T-helper 1 cell (primary cell): ENCODE results near the gene NAP1L4.

Source experiments
- DNase-seq, 5 donors: peaks; one replicate each; pipeline ENCODE4 v3.0.0-alpha.2; 2012 to 2020

Gene NAP1L4

DNA sequence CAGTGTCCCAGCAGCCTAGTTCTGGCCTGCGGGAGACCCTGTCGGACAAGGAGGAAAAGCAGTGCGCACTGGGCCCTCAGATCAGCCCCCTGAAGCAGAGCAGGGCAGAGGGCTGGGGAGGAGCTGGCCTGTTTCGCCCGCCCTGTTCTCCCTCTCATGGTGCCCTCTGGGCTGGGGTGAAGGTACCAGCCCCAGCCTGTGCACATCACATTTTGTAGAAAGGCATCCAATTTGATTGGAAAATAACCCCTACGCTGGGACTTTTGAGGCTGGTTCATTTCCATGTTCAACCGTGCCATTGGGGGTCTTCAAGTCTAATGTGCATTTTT lies 832 bp upstream of the NAP1L4 start:
- DNase-seq = no peak

DNA sequence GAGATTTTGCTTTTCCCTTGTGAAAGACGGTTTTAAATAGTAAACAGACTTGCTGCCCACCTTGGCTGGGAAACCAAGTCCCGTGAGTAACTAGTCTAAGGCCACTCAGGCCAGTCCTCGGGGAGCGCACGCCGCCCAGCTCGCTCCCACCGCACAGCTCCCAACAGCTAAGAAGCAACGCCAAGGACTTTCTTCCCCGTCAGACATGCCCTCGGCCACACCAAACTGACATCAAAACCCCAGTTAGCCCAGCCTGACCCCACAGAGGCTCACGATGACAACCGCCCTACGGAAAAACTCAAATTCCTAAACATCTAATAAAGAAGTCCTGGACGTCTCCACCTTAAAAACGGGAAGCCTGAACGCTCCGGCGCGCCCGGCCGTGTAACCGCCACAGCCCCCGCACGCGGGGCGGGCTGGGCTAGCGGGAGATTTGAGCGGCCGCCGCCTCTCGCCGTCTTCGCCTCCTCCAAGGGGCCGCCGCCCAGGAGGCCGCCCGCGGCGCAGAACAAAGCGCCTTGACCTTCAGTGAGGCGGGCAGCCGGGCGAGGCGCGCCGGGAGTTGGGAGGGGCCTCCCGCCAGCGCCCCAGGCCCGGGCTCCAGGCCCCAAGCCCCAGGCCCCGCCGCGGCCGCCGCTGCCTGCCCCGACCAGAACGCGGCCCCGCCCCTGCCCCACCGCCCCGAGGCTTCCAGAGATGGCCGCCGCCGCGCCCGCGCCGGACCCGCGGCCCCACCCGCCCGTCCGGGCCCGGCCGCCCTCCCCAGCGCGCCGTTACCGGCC lies 486 bp downstream of the NAP1L4 start:
- DNase-seq = peak in 1 of 5 donors; percentile 29

DNA sequence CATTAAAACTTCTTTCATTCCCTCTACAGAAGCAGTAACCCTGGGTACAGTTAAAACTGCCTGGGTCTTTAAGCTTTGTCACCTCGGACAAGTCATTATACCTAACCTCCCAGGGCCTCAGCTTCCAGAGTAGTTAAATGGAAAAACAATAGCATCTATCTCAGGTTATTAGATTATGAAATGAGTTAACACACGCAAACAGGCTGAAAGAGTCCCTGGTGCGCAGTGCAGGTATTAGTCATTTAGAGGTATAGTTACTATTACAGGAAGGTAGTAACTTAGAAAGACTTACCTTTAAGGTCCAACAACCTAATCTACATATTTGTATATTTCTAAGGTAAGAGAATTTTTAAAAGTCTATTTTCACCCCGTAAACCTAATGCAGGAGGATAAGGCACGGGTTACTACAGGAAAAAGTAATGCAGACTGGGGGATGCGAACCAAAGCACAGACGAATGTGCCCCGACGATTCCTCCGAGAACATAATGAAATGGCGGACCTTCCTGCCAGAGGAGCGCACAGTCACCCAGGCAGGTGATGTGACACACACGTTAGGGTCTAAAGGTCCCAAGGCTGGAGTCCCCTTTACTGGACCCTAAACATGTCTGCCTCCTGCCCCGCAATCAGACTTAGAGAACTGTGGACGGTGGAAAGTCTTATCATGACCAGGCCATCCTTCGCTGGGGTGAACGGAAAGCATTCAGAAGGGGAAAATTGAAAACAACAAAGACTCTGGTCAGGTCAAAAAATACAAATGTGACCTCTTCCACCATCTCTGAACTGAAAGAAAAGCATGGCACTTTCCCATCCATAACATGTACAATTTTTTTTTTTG lies 1.3 kb downstream of the NAP1L4 start:
- DNase-seq = peak in 1 of 5 donors; percentile 48

DNA sequence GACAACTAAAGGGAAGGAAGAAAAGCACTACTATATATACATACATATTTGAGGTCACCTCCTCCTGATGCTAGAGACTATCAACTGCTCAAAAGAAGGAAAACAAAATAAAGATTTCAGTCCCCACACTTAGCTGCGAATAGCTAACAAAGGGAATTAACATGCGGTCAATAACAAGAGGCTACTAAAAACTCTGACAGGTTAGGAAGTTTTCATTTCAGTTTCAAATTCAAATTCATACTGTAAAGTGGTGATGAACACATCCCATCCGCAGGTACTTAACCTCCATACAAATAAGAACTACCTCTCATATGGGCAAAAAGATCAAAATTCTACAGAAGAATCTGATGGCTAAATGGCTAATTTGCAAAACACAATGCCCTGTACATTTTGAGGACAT lies 2.6 kb downstream of the NAP1L4 start:
- DNase-seq = peak in 1 of 5 donors; percentile 51

DNA sequence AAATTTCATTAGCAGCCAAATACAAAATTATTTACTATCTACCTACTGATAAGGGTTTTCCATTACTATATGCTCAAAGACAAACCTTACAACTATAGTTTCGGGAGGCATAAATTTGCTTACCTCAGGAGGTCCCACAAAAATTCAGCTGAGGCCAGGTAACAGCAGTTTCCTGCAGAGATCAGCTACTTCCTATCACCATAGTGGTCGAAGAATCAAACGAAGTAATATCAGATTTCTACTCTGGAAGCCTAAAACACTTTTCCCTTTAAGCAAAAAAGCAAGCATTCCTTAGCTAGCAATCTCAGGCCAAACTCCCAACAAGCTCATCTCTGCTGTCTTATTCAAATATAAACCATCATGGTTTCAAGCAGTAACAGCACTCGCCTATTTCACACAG lies 3.1 kb downstream of the NAP1L4 start:
- peak in 1 of 5 donors; percentile 39 for DNase-seq

DNA sequence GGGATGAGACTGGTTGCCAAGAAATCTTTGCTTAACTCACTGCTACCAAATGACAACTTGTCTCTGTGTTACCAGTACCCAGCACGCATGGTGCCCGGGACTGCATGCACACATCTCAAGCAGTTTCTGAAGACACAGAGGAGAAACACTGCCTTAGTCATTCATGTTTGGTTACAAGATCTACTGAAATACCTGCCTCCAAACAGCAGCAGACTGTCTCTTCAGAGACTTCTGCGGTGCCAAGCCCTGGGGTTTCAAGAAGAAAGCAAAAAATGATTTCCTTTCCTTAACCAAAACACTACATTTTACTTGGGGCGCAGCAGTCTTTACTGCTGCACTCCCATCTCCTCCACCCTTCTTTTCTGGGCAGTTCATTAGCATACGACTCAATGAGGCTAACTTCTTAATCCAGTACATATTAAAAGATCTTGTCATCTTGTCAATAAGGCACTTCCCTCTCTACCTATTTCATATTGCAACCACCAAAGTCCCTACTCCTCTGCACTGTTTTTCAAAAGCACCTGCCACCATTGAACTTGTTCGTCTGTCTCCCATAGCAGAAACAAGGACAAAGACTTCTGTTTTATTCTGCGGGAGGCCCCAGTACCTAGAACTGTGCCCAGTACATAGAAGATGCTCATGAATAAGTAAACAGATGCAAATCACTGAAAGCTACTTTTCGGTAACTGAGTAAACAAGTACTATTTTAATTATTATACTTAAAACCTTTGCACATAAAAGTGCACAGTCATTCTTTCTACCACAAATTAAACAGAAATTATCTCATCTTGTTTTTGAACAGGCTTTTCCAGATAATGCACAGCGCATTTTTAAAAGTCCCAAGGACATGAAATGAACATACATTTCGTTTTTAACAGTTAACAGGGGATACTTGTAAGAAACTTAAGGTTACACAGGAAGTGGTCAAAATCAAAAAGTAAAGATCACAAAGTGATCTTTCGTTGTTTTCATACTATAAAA lies 4.0 kb downstream of the NAP1L4 start:
- DNase-seq = peak in 2 of 5 donors; percentile 20 to 66

DNA sequence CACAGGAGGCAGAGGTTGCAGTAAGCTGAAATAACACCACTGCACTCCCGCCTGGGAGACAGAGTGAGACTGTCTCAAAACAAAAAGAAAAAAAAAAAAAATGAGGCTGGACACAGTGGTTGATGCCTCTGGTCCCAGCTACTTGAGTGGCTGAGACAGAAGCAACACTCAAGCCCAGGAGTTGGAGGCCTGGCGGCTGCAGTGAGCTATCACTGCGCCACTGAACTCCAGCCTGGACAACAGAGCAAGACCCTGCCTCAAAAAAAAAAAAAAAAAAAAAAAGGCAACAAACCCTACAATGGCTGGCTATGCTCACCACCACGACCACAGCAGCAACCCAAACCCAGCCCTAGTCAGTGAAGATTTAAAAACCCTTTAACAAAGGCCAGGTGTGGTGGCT lies 8.2 kb downstream of the NAP1L4 start:
- no peak for DNase-seq

DNA sequence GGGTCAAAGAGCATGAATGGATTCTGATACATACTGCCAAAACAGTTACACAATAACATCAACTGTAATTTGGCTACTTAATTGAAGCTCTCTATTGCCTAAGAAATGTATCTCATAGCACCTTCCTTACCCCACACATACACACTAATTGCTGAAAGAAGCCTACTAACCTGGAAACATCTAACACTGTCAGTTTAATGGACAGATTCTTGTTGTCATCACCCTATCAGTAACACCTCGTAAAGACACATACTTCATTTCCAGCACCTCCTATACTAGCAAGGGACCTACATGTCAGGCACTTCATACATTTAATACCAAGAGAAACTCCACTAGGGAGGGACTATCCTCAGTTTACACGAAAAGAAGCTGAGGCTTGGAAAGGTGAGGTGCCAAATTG lies 9.9 kb downstream of the NAP1L4 start:
- no peak for DNase-seq

DNA sequence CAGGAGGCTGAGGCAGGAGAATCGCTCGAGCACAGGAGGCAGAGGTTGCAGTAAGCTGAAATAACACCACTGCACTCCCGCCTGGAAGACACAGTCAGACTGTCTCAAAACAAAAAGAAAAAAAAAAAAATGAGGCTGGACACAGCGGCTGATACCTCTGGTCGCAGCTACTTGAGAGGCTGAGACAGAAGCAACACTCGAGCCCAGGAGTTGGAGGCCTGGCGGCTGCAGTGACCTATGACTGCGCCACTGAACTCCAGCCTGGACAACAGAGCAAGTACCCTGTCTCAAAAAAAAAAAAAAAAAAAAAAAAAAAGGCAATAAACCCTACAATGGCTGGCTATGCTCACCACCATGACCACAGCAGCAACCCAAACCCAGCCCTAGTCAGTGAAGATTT lies 11.0 kb downstream of the NAP1L4 start:
- no peak for DNase-seq

DNA sequence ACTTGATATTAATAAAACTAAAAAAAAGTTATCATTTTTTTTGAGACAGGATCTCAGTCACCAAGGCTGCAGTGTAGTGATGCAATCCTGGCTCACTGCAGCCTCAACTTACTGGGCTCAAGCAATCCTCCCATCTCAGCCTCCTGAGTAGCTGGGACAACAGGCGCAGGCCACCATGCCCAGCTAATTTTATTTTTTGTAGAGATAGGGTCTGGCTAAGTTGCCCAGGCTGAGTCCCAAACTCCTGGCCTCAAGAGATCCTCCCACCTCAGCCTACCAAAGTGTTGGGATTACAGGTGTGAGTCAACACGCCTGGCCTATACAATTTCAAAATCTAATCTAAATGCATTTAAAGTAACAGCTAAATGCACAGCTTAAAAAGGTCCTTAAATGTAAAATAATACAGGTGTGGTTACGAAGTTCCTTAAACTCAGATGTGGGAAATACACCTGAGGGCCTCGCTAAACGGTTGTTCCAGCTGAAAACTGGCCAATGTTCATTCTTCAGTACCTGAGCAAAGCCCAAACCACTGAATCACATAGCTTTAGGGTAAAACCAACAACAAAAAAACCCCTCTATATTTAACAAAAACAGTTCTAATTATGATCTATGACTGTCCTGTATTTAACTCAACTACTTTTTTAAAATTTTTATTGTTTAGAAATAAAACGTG lies 11.8 kb downstream of the NAP1L4 start:
- no peak for DNase-seq

DNA sequence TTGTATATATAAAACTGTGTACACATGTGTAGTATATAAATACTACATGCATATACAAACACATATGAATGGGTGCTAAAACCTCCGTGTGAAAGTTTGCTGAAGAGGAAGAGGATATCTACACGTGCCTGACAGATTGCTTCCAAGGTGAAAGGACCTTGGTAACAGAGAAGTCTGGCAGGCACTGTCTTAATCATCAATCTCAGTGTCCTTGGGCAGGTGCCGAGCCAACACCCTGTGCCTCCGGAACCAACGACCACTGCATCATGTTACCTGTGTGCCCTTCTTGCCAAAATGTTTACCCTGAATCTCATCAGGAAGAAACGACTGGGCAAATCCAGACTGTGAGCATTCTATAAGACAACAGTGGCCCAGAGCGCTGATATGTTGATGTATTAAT lies 15.0 kb downstream of the NAP1L4 start:
- no peak for DNase-seq

DNA sequence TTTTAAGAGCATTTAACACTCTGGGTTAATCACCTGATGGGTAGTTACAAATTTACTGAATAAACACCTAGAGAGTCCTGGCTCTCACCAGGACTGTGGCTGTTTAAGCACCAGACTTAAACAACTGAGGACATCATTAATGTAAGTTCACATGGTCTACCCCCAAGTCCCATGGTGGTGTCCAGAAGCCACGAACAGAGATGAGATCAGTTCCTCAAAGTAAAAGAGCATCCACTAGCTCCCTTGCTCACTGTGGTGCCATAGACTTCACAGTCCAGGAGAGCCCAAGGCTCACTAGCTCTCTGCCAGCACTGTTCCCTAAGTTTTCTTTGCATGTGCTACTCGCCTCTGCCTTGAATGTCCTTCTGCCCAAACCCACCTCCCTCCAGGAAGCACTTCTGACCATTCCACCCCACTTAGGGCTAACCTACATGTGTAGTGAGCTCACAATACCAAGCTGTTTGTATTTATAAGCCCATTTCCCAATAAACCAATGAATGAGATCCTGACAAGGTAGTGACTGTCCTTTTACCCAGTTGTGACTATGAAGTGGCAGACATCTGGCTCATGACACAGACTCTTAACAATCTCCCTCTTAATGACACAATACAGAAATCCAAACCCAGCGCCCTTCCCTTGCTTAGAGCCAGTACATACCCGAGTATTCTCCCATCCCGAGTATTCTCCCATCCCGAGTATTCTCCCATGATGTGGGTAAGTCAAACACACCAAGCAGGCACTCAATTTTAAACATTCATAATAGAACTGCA lies 15.7 kb downstream of the NAP1L4 start:
- DNase-seq = no peak

DNA sequence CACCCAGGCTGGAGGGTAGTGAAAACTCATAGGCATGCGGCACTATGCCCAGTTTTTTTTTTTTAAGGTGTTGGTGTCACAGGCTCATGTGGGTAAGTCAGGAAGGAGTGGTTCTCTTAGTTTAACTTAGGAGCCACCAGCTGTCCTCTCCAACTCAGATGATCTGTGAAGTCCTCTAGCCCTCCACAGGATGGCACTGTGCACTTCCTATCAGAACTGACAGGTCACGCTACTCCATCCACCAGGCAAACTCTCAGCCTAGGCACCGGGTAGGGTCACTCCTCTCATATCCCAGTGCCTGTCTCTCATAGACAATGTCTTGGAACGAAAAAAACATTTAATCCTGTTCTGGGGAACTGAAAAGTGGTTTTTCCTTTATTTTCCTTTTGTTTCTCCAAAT lies 16.5 kb downstream of the NAP1L4 start:
- DNase-seq = peak in 4 of 5 donors; percentile 24 to 48 (median 27)

DNA sequence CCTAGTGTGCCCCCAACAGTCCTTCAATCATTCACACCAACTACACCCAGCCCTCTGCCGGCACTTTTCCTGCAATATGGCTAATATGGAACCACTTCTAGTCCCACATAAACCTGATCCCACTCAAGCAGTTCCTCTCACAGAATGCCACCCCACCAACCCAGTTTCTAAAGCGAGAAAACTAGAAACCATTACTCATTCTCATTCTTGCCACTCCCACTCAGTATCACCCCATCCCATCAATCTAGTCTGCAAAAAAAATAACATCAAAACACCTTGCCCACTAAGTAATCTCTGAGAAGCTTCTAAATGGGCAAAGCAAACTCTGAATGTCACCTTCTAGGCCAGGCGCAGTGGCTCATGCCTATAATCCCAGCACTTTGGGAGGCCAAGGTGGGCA lies 17.9 kb downstream of the NAP1L4 start:
- DNase-seq = no peak

DNA sequence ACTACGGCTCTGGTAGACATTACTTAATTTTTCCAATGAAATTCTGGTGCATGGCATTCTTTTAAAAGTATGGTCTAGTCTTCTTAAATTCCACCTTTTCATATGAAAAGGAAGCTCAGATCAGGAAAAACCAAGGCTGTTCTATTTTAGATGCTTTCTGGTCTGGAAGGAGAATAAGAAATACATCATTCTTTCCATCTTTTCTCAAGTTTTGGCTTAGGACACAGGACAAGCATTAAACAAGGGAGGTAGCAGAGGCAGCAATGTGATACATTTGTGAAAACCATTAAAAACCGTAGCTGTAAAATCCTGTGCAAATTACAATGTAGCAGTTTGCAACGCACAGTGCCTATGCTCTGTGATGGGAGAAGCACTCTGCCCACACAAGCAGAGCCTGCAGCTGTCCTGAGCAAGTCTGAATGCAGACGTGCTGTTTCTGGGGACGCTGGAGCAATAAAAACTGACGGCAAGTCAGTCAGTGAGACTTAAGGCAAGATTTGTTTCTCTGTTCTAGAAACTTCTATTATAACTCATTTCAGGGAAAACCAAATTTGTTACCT lies 23.7 kb downstream of the NAP1L4 start:
- no peak for DNase-seq

DNA sequence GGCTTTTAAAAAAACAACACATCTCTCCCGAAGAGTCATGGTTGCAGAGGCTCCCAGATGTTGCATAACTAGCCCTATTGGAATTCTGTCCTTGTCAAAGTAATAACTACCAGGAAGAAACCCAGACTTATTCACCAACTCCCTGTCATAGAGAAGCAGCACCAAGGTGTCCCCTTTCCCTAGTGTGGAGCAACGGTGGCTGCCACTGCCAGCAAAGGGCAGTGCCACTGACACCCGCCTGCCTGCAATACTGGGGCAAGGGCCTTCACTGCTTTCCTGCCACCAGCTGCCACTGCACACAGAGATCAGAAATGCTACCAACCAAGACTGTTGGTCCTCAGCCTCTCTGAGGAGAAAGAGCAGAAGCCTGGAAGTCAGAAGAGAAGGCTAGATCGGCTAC lies 27.3 kb downstream of the NAP1L4 start:
- DNase-seq = no peak

DNA sequence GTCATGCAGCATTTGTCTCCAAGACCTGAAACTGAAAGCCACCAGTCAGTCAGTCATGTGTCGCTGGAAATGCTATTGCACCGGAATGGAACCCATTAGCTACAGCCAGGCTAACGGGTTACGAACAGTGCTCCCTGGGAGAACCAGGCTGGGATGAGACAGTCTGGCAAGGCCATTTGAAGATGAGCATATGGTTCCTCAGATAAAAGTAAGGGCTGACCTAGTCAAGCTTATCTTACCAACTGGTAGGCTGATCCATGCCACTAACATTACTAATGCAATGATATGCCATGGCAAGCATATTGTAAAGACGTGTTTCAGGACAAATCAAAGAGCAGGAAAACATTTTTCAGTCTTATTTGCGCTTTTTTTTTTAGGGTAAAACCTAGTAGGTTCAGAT lies 28.4 kb downstream of the NAP1L4 start:
- DNase-seq = no peak

DNA sequence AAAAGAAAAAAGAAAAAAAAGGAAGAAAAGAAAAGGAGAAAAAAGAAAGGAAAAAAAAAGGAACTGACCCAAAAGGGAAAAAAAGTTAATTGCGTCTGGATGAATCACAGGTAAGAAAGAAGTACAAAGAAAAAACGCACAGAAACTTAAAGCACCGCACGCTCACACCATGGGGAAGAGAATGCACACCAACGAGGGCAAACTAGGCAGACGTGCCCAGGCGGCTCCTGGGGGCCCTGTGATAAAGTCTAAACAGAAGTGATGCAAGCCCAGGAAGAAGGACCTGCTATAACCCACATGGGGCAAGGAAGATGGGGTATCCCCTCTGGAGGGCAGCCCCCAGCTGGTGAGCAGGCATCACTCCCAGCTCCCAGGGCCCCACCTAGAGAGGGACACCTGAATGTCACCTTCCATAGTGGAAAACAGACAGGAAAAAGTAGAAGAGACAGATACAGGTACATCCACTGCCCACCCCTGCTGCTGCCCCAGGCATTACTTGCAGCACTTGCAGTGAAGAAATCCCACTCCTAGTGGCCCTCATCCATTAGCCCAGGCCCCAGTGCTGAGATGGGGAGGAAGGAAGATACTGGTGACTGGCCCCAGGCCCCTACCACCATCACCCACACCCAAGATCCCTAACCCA lies 28.9 kb downstream of the NAP1L4 start:
- DNase-seq = no peak

DNA sequence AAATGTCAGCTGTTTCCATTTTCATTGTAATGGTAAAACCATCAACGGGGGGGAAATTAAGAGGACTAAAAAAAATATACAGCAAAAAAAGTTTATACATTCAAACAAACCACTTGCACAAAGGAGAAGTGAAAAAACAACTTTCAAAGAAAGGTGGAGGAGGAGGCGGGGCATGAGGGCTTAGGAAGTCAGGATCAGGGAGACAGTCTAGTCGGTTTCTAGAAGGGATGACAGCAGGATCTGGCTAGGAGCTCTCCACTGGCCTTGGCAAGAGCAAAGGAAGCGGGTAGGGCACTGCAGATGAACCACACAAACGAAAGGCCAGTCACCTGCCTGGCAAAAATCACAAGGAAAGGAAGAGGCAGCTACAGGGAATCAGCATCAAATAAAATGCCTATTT lies 31.0 kb downstream of the NAP1L4 start:
- DNase-seq = no peak

DNA sequence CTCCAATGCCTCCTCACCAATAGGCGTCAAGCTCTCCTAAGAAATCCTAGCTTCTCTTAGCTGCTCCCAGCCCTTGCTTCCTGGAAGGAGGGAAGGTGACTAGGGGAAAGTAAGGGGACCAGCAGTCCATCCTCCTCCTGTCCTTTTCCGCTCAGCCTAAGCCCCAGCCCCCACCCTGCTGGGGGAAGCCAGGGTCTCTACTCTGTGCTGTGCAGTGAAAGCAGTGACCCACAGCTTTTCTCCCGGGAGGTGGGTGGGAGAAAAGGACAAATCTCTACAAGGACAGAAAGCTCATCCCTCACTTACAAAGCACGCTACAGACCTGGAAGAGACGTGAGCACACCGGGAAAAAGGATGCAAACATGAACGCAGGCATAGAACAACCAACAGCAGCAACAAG lies 32.0 kb downstream of the NAP1L4 start:
- DNase-seq = no peak

DNA sequence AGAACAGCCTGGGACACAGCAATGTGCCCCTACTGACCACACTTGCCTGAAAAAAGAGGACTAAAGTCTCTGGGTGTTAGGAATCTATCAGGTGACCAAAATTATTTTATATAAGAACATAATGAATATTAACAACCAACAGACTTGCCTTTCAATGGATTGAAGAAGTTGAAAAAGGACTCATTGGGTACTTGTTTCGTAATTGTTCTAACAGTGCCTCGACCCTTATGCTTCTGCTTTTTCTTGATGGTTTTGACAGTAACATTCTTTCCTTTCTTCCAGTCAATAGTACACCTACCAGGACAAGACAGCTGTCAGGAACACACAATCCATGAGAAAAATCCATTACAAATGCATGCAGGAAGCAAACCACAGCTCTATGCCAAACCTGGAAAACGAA lies 33.9 kb downstream of the NAP1L4 start:
- DNase-seq = no peak
